HepG2 (cell line): ENCODE data around the gene PRR5L. TPM values are rescaled to one million over a fixed set of nuclear protein-coding genes. Genes with fewer than 3 reads are reported as not detected.
A peak's percentile ranks its signal among the peaks of the same experiment; 100 is the strongest.

Source experiments
- ATF1 ChIP-seq: IDR thresholded peaks from 2 replicates; pipeline ENCODE4 v1.6.1; 2016; ENCODE audit warnings: mild to moderate bottlenecking, control low read depth
- HIC2 ChIP-seq: sonication (generic); formaldehyde crosslinking; IDR thresholded peaks from 2 replicates; pipeline ENCODE4 v1.9.0; 2022; ENCODE audit warnings: low read depth, missing genetic modification reagents
- HMGXB4 ChIP-seq, 2 experiments: sonication (generic) in 1 of 2; formaldehyde crosslinking in 1 of 2; IDR thresholded peaks; 2 replicates each; pipeline versions ENCODE4 v1.4.0 to v1.6.1; 2018 to 2020; ENCODE audit warnings: missing genetic modification reagents in 2 of 2, borderline replicate concordance in 1 of 2, low read depth in 1 of 2, mild to moderate bottlenecking in 1 of 2, missing biosample characterization in 1 of 2
- KAT2B ChIP-seq: fragments of 150-350 bp; IDR thresholded peaks from 2 replicates; pipeline ENCODE4 v1.6.1; 2014; ENCODE audit warnings: low read depth, low read length, borderline replicate concordance
- RARA ChIP-seq: IDR thresholded peaks from 2 replicates; pipeline ENCODE4 v1.6.1; 2016; ENCODE audit warnings: missing genetic modification reagents, missing compliant biosample characterization
- TARDBP ChIP-seq: sonication (generic); formaldehyde crosslinking; IDR thresholded peaks from 2 replicates; pipeline ENCODE4 v1.8.0; 2022; ENCODE audit warnings: mild to moderate bottlenecking, missing genetic modification reagents
- ZBTB2 ChIP-seq: sonication (generic); formaldehyde crosslinking; IDR thresholded peaks from 2 replicates; pipeline ENCODE4 v1.8.0; 2022; ENCODE audit warnings: low read depth, missing genetic modification reagents
- ZNF224 ChIP-seq: sonication (generic); formaldehyde crosslinking; IDR thresholded peaks from 2 replicates; pipeline ENCODE4 v1.5.0; 2020; ENCODE audit warnings: mild to moderate bottlenecking, missing genetic modification reagents
- ZNF644 ChIP-seq: IDR thresholded peaks from 2 replicates; pipeline ENCODE4 v1.6.1; 2016; ENCODE audit warnings: low read depth
- ZNF891 ChIP-seq: sonication (generic); formaldehyde crosslinking; IDR thresholded peaks from 2 replicates; pipeline ENCODE4 v1.5.0; 2020; ENCODE audit warnings: mild to moderate bottlenecking, missing genetic modification reagents
- ZZZ3 ChIP-seq: sonication (generic); formaldehyde crosslinking; IDR thresholded peaks from 2 replicates; pipeline ENCODE4 v1.4.0; 2020; ENCODE audit warnings: missing genetic modification reagents, mild to moderate bottlenecking, borderline replicate concordance
- polyA plus RNA-seq, 8 experiments: library from polyadenylated mRNA; depleted of rRNA in 3 of 8; stranded (reverse) in 7 of 8; unstranded in 1 of 8; fragments of >200 nt; fragmentation: Illumina TruSeq in 4 of 8; extraction: Trizol in 4 of 8; gene quantifications; 2 replicates each; pipeline versions ENCODE4 v1.2.1 to v1.2.3, GENCODE V29; 2011 to 2016; ENCODE audit warnings: low read depth in 4 of 8, missing spikeins in 1 of 8, mixed read lengths in 1 of 8; ENCODE audit not compliant: insufficient read depth in 1 of 8
- total RNA-seq, 5 experiments: library from RNA; depleted of rRNA; stranded (reverse); fragments of >200 nt; fragmentation: Illumina TruSeq; extraction: Trizol; gene quantifications; 2 replicates each; pipeline ENCODE4 v1.2.3, GENCODE V29; 2016; ENCODE audit warnings: low read depth in 1 of 5
- TF ChIP-seq, protein P1 (sequence below): IDR thresholded peaks from 2 replicates; pipeline ENCODE4 v1.6.1; 2012; ENCODE audit warnings: low read length, improper control_type of control experiment
- TF ChIP-seq, protein P2 (sequence below): sonication (generic); formaldehyde crosslinking; IDR thresholded peaks from 2 replicates; pipeline ENCODE4 v1.4.0; 2020; ENCODE audit warnings: mild to moderate bottlenecking, missing genetic modification reagents
- TF ChIP-seq, protein P3 (sequence below): IDR thresholded peaks from 2 replicates; pipeline ENCODE4 v1.6.1; 2016
- TF ChIP-seq, protein P4 (sequence below): sonication (generic); formaldehyde crosslinking; IDR thresholded peaks from 2 replicates; pipeline ENCODE4 v1.9.0; 2022; ENCODE audit warnings: missing genetic modification reagents, mild to moderate bottlenecking, borderline replicate concordance

PRR5L gene
- total and polyA plus RNA-seq, 2 of the 13 experiments (the other 11 are each of a cell fraction or from before 2014, with no cell fraction given): 0.16 TPM; not detected in 1

- TF ChIP-seq, protein P1, sequence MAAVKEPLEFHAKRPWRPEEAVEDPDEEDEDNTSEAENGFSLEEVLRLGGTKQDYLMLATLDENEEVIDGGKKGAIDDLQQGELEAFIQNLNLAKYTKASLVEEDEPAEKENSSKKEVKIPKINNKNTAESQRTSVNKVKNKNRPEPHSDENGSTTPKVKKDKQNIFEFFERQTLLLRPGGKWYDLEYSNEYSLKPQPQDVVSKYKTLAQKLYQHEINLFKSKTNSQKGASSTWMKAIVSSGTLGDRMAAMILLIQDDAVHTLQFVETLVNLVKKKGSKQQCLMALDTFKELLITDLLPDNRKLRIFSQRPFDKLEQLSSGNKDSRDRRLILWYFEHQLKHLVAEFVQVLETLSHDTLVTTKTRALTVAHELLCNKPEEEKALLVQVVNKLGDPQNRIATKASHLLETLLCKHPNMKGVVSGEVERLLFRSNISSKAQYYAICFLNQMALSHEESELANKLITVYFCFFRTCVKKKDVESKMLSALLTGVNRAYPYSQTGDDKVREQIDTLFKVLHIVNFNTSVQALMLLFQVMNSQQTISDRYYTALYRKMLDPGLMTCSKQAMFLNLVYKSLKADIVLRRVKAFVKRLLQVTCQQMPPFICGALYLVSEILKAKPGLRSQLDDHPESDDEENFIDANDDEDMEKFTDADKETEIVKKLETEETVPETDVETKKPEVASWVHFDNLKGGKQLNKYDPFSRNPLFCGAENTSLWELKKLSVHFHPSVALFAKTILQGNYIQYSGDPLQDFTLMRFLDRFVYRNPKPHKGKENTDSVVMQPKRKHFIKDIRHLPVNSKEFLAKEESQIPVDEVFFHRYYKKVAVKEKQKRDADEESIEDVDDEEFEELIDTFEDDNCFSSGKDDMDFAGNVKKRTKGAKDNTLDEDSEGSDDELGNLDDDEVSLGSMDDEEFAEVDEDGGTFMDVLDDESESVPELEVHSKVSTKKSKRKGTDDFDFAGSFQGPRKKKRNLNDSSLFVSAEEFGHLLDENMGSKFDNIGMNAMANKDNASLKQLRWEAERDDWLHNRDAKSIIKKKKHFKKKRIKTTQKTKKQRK: no peak
- peak; percentile 79; the same call in 1 of the 2 replicates for TF ChIP-seq ZZZ3 (CRISPR knock-in tag)
- peak; percentile 60 for TF ChIP-seq TARDBP (CRISPR knock-in tag)
- TF ChIP-seq, protein P2, sequence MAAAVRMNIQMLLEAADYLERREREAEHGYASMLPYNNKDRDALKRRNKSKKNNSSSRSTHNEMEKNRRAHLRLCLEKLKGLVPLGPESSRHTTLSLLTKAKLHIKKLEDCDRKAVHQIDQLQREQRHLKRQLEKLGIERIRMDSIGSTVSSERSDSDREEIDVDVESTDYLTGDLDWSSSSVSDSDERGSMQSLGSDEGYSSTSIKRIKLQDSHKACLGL (CRISPR knock-in tag): peak; percentile 39; the same call in 1 of the 2 replicates
- no peak for TF ChIP-seq ZBTB2 (CRISPR knock-in tag)
- peak; percentile 100 for TF ChIP-seq HMGXB4 (CRISPR knock-in tag; IDR thresholded peaks at IDR 0.05; ENCODE audit: borderline replicate concordance in 1 of 2, low read depth in 1 of 2)
- TF ChIP-seq KAT2B: no peak
- peak; percentile 53; the same call in 1 of the 2 replicates for TF ChIP-seq ZNF644 (CRISPR knock-in tag)
- TF ChIP-seq HIC2: 0 out of 2 replicates have a peak, but pooled peaks have one; percentile 37
- TF ChIP-seq, protein P3, sequence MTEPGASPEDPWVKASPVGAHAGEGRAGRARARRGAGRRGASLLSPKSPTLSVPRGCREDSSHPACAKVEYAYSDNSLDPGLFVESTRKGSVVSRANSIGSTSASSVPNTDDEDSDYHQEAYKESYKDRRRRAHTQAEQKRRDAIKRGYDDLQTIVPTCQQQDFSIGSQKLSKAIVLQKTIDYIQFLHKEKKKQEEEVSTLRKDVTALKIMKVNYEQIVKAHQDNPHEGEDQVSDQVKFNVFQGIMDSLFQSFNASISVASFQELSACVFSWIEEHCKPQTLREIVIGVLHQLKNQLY (CRISPR knock-in tag): no peak
- peak; percentile 31; the same call in 1 of the 2 replicates for TF ChIP-seq RARA (CRISPR knock-in tag)
- TF ChIP-seq, protein P4, sequence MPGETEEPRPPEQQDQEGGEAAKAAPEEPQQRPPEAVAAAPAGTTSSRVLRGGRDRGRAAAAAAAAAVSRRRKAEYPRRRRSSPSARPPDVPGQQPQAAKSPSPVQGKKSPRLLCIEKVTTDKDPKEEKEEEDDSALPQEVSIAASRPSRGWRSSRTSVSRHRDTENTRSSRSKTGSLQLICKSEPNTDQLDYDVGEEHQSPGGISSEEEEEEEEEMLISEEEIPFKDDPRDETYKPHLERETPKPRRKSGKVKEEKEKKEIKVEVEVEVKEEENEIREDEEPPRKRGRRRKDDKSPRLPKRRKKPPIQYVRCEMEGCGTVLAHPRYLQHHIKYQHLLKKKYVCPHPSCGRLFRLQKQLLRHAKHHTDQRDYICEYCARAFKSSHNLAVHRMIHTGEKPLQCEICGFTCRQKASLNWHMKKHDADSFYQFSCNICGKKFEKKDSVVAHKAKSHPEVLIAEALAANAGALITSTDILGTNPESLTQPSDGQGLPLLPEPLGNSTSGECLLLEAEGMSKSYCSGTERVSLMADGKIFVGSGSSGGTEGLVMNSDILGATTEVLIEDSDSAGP (CRISPR knock-in tag): peak; percentile 95
- peak; percentile 92 for TF ChIP-seq ZNF891 (CRISPR knock-in tag)
- TF ChIP-seq ATF1 (CRISPR knock-in tag): no peak
- TF ChIP-seq ZNF224 (CRISPR knock-in tag): peak; percentile 41; the same call in 1 of the 2 replicates
Measured at GRCh38 chr11:36509694-36510593, 213.9 kb downstream of the PRR5L start, which contains the start of gene TRAF6 (continued).
